Neuronal stem cell (in vitro differentiated cells): ENCODE data around the gene NLRP6.

ENCODE experiments used
- DNase-seq: peaks from one replicate; pipeline ENCODE4 v3.0.0-alpha.2; 2013; ENCODE audit warnings: low spot score
- H2AFZ ChIP-seq: one replicate; pipeline ENCODE4 v1.6.1; 2013; ENCODE audit warnings: mild to moderate bottlenecking, low read length, inconsistent platforms
- H2AK5ac ChIP-seq: 2 replicates; pipeline ENCODE4 v1.6.1; 2013; ENCODE audit warnings: low read depth, mild to moderate bottlenecking, inconsistent platforms, low read length, moderate library complexity, mixed read lengths
- H2BK120ac ChIP-seq: 2 replicates; pipeline ENCODE4 v1.6.1; 2013; ENCODE audit warnings: low read depth, mild to moderate bottlenecking, inconsistent platforms, low read length, moderate library complexity, mixed read lengths
- H2BK12ac ChIP-seq: one replicate; pipeline ENCODE4 v1.6.1; 2013; ENCODE audit warnings: low read length, inconsistent platforms
- H2BK15ac ChIP-seq: 2 replicates; pipeline ENCODE4 v1.6.1; 2013; ENCODE audit warnings: mild to moderate bottlenecking, low read length, inconsistent platforms, mixed read lengths
- H2BK5ac ChIP-seq: one replicate; pipeline ENCODE4 v1.6.1; 2013; ENCODE audit warnings: inconsistent platforms, mild to moderate bottlenecking, low read length, moderate library complexity
- H3K14ac ChIP-seq: one replicate; pipeline ENCODE4 v1.6.1; 2013; ENCODE audit warnings: low read length, inconsistent platforms
- H3K18ac ChIP-seq: 2 replicates; pipeline ENCODE4 v1.6.1; 2013; ENCODE audit warnings: low read length, inconsistent platforms
- H3K23ac ChIP-seq: 2 replicates; pipeline ENCODE4 v1.6.1; 2013; ENCODE audit warnings: low read depth, mild to moderate bottlenecking, mixed read lengths, low read length, inconsistent platforms; ENCODE audit not compliant: poor library complexity
- H3K27ac ChIP-seq: replicated peaks from 3 replicates; pipeline ENCODE4 v1.5.1; 2013; ENCODE audit warnings: low read length, inconsistent platforms
- H3K27me3 ChIP-seq, 3 experiments: 2 replicates each; pipeline ENCODE4 v1.6.1; 2013; ENCODE audit warnings: low read length in 3 of 3, mild to moderate bottlenecking in 2 of 3, inconsistent platforms in 1 of 3, low read depth in 1 of 3, mixed read lengths in 1 of 3, moderate library complexity in 1 of 3; ENCODE audit not compliant: control insufficient read depth in 3 of 3, insufficient read depth in 3 of 3
- H3K36me3 ChIP-seq, 2 donors: replicated peaks in 1 of 2; 2 replicates each; pipeline ENCODE4 v1.6.1; 2013; ENCODE audit warnings: low read length in 2 of 2; ENCODE audit not compliant: control insufficient read depth in 2 of 2, insufficient read depth in 2 of 2
- H3K4ac ChIP-seq: 2 replicates; pipeline ENCODE4 v1.6.1; 2013; ENCODE audit warnings: inconsistent platforms, mild to moderate bottlenecking, low read length, moderate library complexity
- H3K4me1 ChIP-seq, 2 donors: 1 replicate in 1 of 2; 2 replicates in 1 of 2; pipeline ENCODE4 v1.6.1; 2013; ENCODE audit warnings: low read length in 2 of 2, low read depth in 1 of 2; ENCODE audit not compliant: control insufficient read depth in 2 of 2, insufficient read depth in 1 of 2
- H3K4me2 ChIP-seq: one replicate; pipeline ENCODE4 v1.6.1; 2013; ENCODE audit warnings: mild to moderate bottlenecking, low read length, inconsistent platforms; ENCODE audit not compliant: insufficient read depth, poor library complexity, severe bottlenecking
- H3K4me3 ChIP-seq, 2 donors: 2 replicates each; pipeline ENCODE4 v1.5.1; 2013; ENCODE audit warnings: low read length in 2 of 2, mild to moderate bottlenecking in 2 of 2, inconsistent platforms in 1 of 2, moderate library complexity in 1 of 2
- H3K79me1 ChIP-seq: one replicate; pipeline ENCODE4 v1.6.1; 2013; ENCODE audit warnings: low read depth, mild to moderate bottlenecking, inconsistent platforms, low read length, moderate library complexity
- H3K9ac ChIP-seq: one replicate; pipeline ENCODE4 v1.6.1; 2013; ENCODE audit warnings: mild to moderate bottlenecking, low read depth, low read length, inconsistent platforms; ENCODE audit not compliant: poor library complexity
- H3K9me3 ChIP-seq, 2 donors: replicated peaks in 1 of 2; 2 replicates each; pipeline versions ENCODE3 to v1.6.1; 2013; ENCODE audit warnings: low read length in 2 of 2, mild to moderate bottlenecking in 2 of 2, inconsistent platforms in 1 of 2, low read depth in 1 of 2, mixed read lengths in 1 of 2, moderate library complexity in 1 of 2; ENCODE audit not compliant: control insufficient read depth in 2 of 2, insufficient read depth in 1 of 2
- H4K8ac ChIP-seq: one replicate; pipeline ENCODE4 v1.6.1; 2013; ENCODE audit warnings: low read depth, mild to moderate bottlenecking, inconsistent platforms, low read length, moderate library complexity
- H4K91ac ChIP-seq: one replicate; pipeline ENCODE4 v1.6.1; 2013; ENCODE audit warnings: low read length, low read depth, mild to moderate bottlenecking, inconsistent platforms; ENCODE audit not compliant: poor library complexity
- WGBS, 2 donors: extraction: QIAGEN DNeasy Blood & Tissue Kit; methylation state at CpG; one replicate each; pipeline ENCODE4 v1.1.7; 2013; ENCODE audit warnings: missing lambda C conversion rate in 2 of 2, mixed read lengths in 1 of 2; ENCODE audit not compliant: insufficient read length in 2 of 2, insufficient replicate concordance in 1 of 2; ENCODE audit errors: extremely low coverage in 2 of 2; 5-methylcytosine and 5-hydroxymethylcytosine counted together

NLRP6 gene

GRCh38 chr11:289398-289711, 11.1 kb downstream of the NLRP6 start:
- no CpG with 5 or more reads among the region's 14 CpGs for WGBS, 2 donors
- peak overlapping the region; percentile 99 for H2AK5ac ChIP-seq
- no peak overlapping the region for H3K23ac ChIP-seq
- no peak overlapping the region for H4K91ac ChIP-seq
- H4K8ac ChIP-seq = no peak overlapping the region
- H3K4me3 ChIP-seq = peak overlapping the region; percentile 44 to 53
- peaks cover 7% of the 10 kb centered on the region for H3K79me1 ChIP-seq
- H3K36me3 ChIP-seq = peaks cover 19 to 27% of the 10 kb centered on the region in 2 donors
- no peak overlapping the region for H3K4ac ChIP-seq
- no peaks in the 10 kb centered on the region for H3K9me3 ChIP-seq
- no peak overlapping the region for H3K14ac ChIP-seq
- no peak overlapping the region for H3K9ac ChIP-seq
- no peak overlapping the region for H2BK12ac ChIP-seq
- peaks cover 0 to 14% (median 0%) of the 10 kb centered on the region in 3 experiments for H3K27me3 ChIP-seq
- H3K4me2 ChIP-seq = peak overlapping the region; percentile 60
- DNase-seq = no peak
- peak overlapping the region; percentile 42 for H2BK5ac ChIP-seq
- H2BK120ac ChIP-seq = peak overlapping the region; percentile 67
- H2BK15ac ChIP-seq = peak overlapping the region; percentile 92
- peak overlapping the region; percentile 93 for H3K18ac ChIP-seq
- H3K27ac ChIP-seq = no peak overlapping the region
- H3K4me1 ChIP-seq = peaks cover 15 to 18% of the 10 kb centered on the region in 2 donors
- no peak overlapping the region for H2AFZ ChIP-seq

GRCh38 chr11:289712-290620, 11.8 kb downstream of the NLRP6 start:
- H3K14ac ChIP-seq = peak overlapping the region; percentile 94
- DNase-seq = no peak
- H3K9ac ChIP-seq = peak overlapping the region; percentile 72
- H3K4me2 ChIP-seq = peak overlapping the region; percentile 60
- H2BK5ac ChIP-seq = peak overlapping the region; percentile 42
- peak overlapping the region; percentile 95 for H2BK12ac ChIP-seq
- H3K23ac ChIP-seq = peak overlapping the region; percentile 96
- no peak overlapping the region for H4K91ac ChIP-seq
- H4K8ac ChIP-seq = no peak overlapping the region
- H3K36me3 ChIP-seq = peaks cover 23 to 30% of the 10 kb centered on the region in 2 donors
- H2BK120ac ChIP-seq = peak overlapping the region; percentile 67
- H3K79me1 ChIP-seq = peaks cover 7% of the 10 kb centered on the region
- peak overlapping the region; percentile 92 for H2BK15ac ChIP-seq
- peaks cover 15 to 16% of the 10 kb centered on the region in 2 donors for H3K4me1 ChIP-seq
- H2AK5ac ChIP-seq = peak overlapping the region; percentile 99
- no peak overlapping the region for H2AFZ ChIP-seq
- WGBS, 2 donors = no CpG with 5 or more reads among the region's 48 CpGs
- peaks cover 0 to 14% (median 0%) of the 10 kb centered on the region in 3 experiments for H3K27me3 ChIP-seq
- peak overlapping the region; percentile 98 for H3K4ac ChIP-seq
- H3K9me3 ChIP-seq = no peaks in the 10 kb centered on the region
- no peak overlapping the region for H3K27ac ChIP-seq
- H3K4me3 ChIP-seq = peak overlapping the region; percentile 2 to 44
- H3K18ac ChIP-seq = peak overlapping the region; percentile 93

- peak overlapping the region; percentile 99 for H2AK5ac ChIP-seq
- no peak overlapping the region for H3K18ac ChIP-seq
- H2AFZ ChIP-seq = no peak overlapping the region
- H3K36me3 ChIP-seq = peaks cover 23 to 31% of the 10 kb centered on the region in 2 donors
- H2BK15ac ChIP-seq = peak overlapping the region; percentile 58
- no peak overlapping the region for H3K14ac ChIP-seq
- WGBS, 2 donors = no CpG with 5 or more reads among the region's 13 CpGs
- H3K27ac ChIP-seq = no peak overlapping the region
- H2BK12ac ChIP-seq = peak overlapping the region; percentile 94
- H4K91ac ChIP-seq = peak overlapping the region; percentile 72
- H3K27me3 ChIP-seq = peaks cover 0 to 14% (median 0%) of the 10 kb centered on the region in 3 experiments
- H4K8ac ChIP-seq = no peak overlapping the region
- no peaks in the 10 kb centered on the region for H3K9me3 ChIP-seq
- no peak for DNase-seq
- H2BK120ac ChIP-seq = no peak overlapping the region
- peak overlapping the region; percentile 93 for H3K23ac ChIP-seq
- no peak overlapping the region for H3K4me2 ChIP-seq
- H2BK5ac ChIP-seq = peak overlapping the region; percentile 19
- H3K9ac ChIP-seq = peak overlapping the region; percentile 72
- H3K4ac ChIP-seq = no peak overlapping the region
- H3K4me3 ChIP-seq = no peak overlapping the region
- H3K4me1 ChIP-seq = peaks cover 14 to 15% of the 10 kb centered on the region in 2 donors
- peaks cover 7% of the 10 kb centered on the region for H3K79me1 ChIP-seq
Measured at GRCh38 chr11:290621-291231, 12.5 kb downstream of the NLRP6 start.
